ENCODE measurements around the gene METAP2. TPM values are rescaled to one million over a fixed set of nuclear protein-coding genes. Genes with fewer than 3 reads are reported as not detected.

METAP2 gene
- total and polyA plus RNA-seq, 2 of the 8 experiments (the other 6 are each of a cell fraction or from before 2014, with no cell fraction given), result 41.3 to 114 TPM

DNA sequence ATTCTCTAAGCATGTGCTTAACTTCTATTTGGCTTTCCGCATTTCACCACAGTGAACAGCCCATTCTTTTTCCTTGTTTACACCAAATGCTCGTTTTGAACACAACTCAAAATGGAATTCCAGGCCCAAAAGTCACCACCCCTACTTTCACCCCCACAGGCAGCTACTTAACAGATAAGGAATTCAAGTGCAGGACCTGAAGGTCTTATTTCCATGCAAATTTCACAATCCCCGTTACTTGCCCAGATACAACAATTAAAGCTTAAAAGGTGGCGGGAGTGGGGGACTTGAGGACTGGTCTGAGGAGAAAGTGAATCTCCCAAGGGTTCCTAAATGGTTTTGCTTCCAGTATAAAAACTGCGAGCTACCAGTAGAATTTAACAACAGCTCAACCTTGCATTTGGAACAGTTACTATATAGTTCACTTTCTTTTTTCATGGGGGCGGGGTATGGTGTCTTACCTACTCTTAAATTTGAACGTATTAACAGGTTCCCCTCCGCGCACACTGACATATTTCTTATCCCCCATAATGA is 73.6 kb downstream of the METAP2 start (continued):
- TF ChIP-seq, protein P1, sequence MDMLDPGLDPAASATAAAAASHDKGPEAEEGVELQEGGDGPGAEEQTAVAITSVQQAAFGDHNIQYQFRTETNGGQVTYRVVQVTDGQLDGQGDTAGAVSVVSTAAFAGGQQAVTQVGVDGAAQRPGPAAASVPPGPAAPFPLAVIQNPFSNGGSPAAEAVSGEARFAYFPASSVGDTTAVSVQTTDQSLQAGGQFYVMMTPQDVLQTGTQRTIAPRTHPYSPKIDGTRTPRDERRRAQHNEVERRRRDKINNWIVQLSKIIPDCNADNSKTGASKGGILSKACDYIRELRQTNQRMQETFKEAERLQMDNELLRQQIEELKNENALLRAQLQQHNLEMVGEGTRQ (IDR thresholded peaks at IDR 0.05; ENCODE audit: low read length), result no peak
- peak; percentile 54 to 59; a peak in 1 of 3 replicates for TF ChIP-seq POLR2A (IDR thresholded peaks at IDR 0.05; ENCODE audit: control extremely low read depth in 1 of 2, low read depth in 2 of 2, low read length in 2 of 2)
- peak; percentile 69; the same call in 1 of the 2 replicates for TF ChIP-seq TEAD4 (IDR thresholded peaks at IDR 0.05; ENCODE audit: low read depth, low read length)
- TF ChIP-seq POU5F1 (IDR thresholded peaks at IDR 0.05; ENCODE audit: low read depth, low read length), result no peak
- no peak for TF ChIP-seq SRF (IDR thresholded peaks at IDR 0.05; ENCODE audit: low read depth, low read length)
- no peak for TF ChIP-seq BRCA1 (IDR thresholded peaks at IDR 0.05; ENCODE audit: low read depth, low read length)
- no peak for TF ChIP-seq EP300 (IDR thresholded peaks at IDR 0.05; ENCODE audit: borderline replicate concordance in 1 of 2, low read depth in 2 of 2, low read length in 2 of 2)
- no peak for TF ChIP-seq ASH2L (IDR thresholded peaks at IDR 0.05; ENCODE audit: low read length)
- TF ChIP-seq SP2 (IDR thresholded peaks at IDR 0.05; ENCODE audit: low read length), result no peak
- TF ChIP-seq FOSL1 (IDR thresholded peaks at IDR 0.05; ENCODE audit: insufficient read depth, low read depth, low read length), result no peak
- TF ChIP-seq POLR2AphosphoS5 (IDR thresholded peaks at IDR 0.05; ENCODE audit: low read depth, low read length), result no peak
- TF ChIP-seq JUN (IDR thresholded peaks at IDR 0.05; ENCODE audit: low read depth, low read length), result no peak
- TF ChIP-seq ZNF274 (IDR thresholded peaks at IDR 0.05; ENCODE audit: borderline replicate concordance, extremely low read depth, low read length), result no peak
- TF ChIP-seq HDAC6 (IDR thresholded peaks at IDR 0.05; ENCODE audit: low read depth, low read length), result no peak
- TF ChIP-seq SUZ12 (IDR thresholded peaks at IDR 0.05; ENCODE audit: low read length), result no peak
- TF ChIP-seq TAF1 (IDR thresholded peaks at IDR 0.05; ENCODE audit: low read depth, low read length), result no peak
- TF ChIP-seq CREB1 (IDR thresholded peaks at IDR 0.05), result no peak

Data from H1 (cell line).